ENCODE data around the gene TIMM13.
A peak's percentile ranks its signal among the peaks of the same experiment; 100 is the strongest.
"Not testable (repeated sequence)": the region's sequence is repeated elsewhere in the genome, so short reads cannot be mapped to it uniquely, and the experiment has no call there.

TIMM13 gene

GRCh38 chr19:2427429-2428320, at the start of gene TIMM13:
TSS of gene TIMM13 (minus strand) at chr19:2427586. CDS start at chr19:2427533, 53 bp downstream.
- DNase-seq = peak; percentile 95

GRCh38 chr19:2476451-2477140, 49.2 kb upstream of the TIMM13 start:
- peak; percentile 76 for DNase-seq

- DNase-seq = peak; percentile 96
Observed at GRCh38 chr19:2475702-2476450, 48.5 kb upstream of the TIMM13 start, which contains the start of gene GADD45B. TSS of gene GADD45B (plus strand) at chr19:2476127. CDS start at chr19:2476359, 232 bp downstream.

- DNase-seq = peak; percentile 62
Observed at GRCh38 chr19:2475018-2475701, 47.8 kb upstream of the TIMM13 start.

GRCh38 chr19:2474232-2475017, 47.0 kb upstream of the TIMM13 start:
- peak; percentile 91 for DNase-seq

- DNase-seq = not testable (repeated sequence)
Observed at GRCh38 chr19:2469915-2470200, 42.5 kb upstream of the TIMM13 start.

GRCh38 chr19:2469102-2469914, 41.9 kb upstream of the TIMM13 start:
- DNase-seq = peak; percentile 35

- no peak for DNase-seq
Observed at GRCh38 chr19:2468596-2468995, 41.2 kb upstream of the TIMM13 start.

GRCh38 chr19:2464389-2464788, 37.0 kb upstream of the TIMM13 start:
- DNase-seq = no peak

- DNase-seq = not testable (repeated sequence)
Observed at GRCh38 chr19:2463694-2464093, 36.3 kb upstream of the TIMM13 start.

GRCh38 chr19:2462635-2463421, 35.4 kb upstream of the TIMM13 start:
- DNase-seq = no peak

GRCh38 chr19:2461751-2462634, 34.6 kb upstream of the TIMM13 start:
- DNase-seq = peak; percentile 62

GRCh38 chr19:2460245-2460644, 32.9 kb upstream of the TIMM13 start:
- DNase-seq = no peak

- DNase-seq = not testable (repeated sequence)
Observed at GRCh38 chr19:2458776-2459175, 31.4 kb upstream of the TIMM13 start.

- DNase-seq = no peak
Observed at GRCh38 chr19:2458054-2458453, 30.7 kb upstream of the TIMM13 start.

GRCh38 chr19:2457394-2458037, 30.1 kb upstream of the TIMM13 start:
- DNase-seq = no peak

GRCh38 chr19:2455851-2456570, 28.6 kb upstream of the TIMM13 start:
- DNase-seq = peak; percentile 50

All from stimulated activated CD4-positive, alpha-beta T cell treated with anti-CD3 and anti-CD28 coated beads, Interleukin-4, amount 100 ng/mL, for 24 hours (primary cell).